Thyroid gland (tissue), 4 donors: Measurements from ENCODE around the gene PRKAB2. TPM values are rescaled to one million over a fixed set of nuclear protein-coding genes. Genes with fewer than 3 reads are reported as not detected.
"Not testable (repeated sequence)": the region's sequence is repeated elsewhere in the genome, so short reads cannot be mapped to it uniquely, and the experiment has no call there.

ENCODE experiments used
- DNase-seq, 2 donors: peaks; one replicate each; pipeline ENCODE4 v3.0.0-alpha.2; 2019
- H3K27ac ChIP-seq, 3 donors: fragments of 200-600 bp; sonication (generic); 1 replicate in 2 of 3; 2 replicates in 1 of 3; pipeline ENCODE4 v1.5.1; 2016 to 2019; ENCODE audit warnings: mild to moderate bottlenecking in 1 of 3, moderate library complexity in 1 of 3
- H3K27me3 ChIP-seq: fragments of 200-600 bp; sonication (generic); one replicate; pipeline ENCODE4 v1.5.1; 2019
- H3K36me3 ChIP-seq, 2 donors: fragments of 200-600 bp; sonication (generic); one replicate each; pipeline ENCODE4 v1.5.1; 2016 to 2019
- H3K4me1 ChIP-seq, 2 donors: fragments of 200-600 bp; sonication (generic); one replicate each; pipeline ENCODE4 v1.5.1; 2017 to 2019
- H3K4me3 ChIP-seq, 3 donors: fragments of 200-600 bp; sonication (generic); replicated peaks in 1 of 3; 1 replicate in 2 of 3; 2 replicates in 1 of 3; pipeline ENCODE4 v1.5.1; 2016; ENCODE audit warnings: mild to moderate bottlenecking in 1 of 3
- H3K9me3 ChIP-seq: fragments of 200-600 bp; sonication (generic); one replicate; pipeline ENCODE4 v1.5.1; 2017
- CTCF ChIP-seq, 6 experiments: fragments of 200-600 bp in 3 of 6; fragments of 450-650 bp in 3 of 6; sonication (generic) in 3 of 6; IDR thresholded peaks; one replicate each; pipeline ENCODE4 v1.5.1; 2016 to 2019; ENCODE audit warnings: antibody characterized with exemption in 6 of 6, mild to moderate bottlenecking in 2 of 6, inconsistent platforms in 1 of 6, moderate library complexity in 1 of 6
- POLR2A ChIP-seq, 2 donors: fragments of 450-650 bp; IDR thresholded peaks; one replicate each; pipeline ENCODE4 v1.6.1; 2017; ENCODE audit warnings: antibody characterized with exemption in 2 of 2, mild to moderate bottlenecking in 2 of 2, moderate library complexity in 1 of 2
- WGBS, 2 donors: methylation state at CpG; one replicate each; pipeline ENCODE4 v1.1.5; 2017; 5-methylcytosine and 5-hydroxymethylcytosine counted together
- intact Hi-C: fragments of 100-400 bp; cut with DNase I; formaldehyde crosslinking; loops from one replicate; pipeline ENCODE4 v1.15.1; 2023
- total RNA-seq, 4 donors: library from RNA; depleted of rRNA; stranded (reverse); fragments of >200 nt; gene quantifications; one replicate each; pipeline ENCODE4 v1.2.3, GENCODE V29; 2016

The PRKAB2 gene
- total RNA-seq, 4 donors from 2014 or later, result 9.9 to 13.7 (median 12.8) TPM

- DNase-seq, result no peak
- no peaks in the 10 kb centered on the region for H3K36me3 ChIP-seq
- intact Hi-C loops, result no loop called here
- no peaks in the 10 kb centered on the region for H3K4me1 ChIP-seq
- TF ChIP-seq POLR2A (IDR thresholded peaks at IDR 0.05) (no peak), CTCF (IDR thresholded peaks at IDR 0.05) (no peak)
- WGBS, 2 donors, result 89 to 95% methylated on average over 1 of the region's 1 CpG
- H3K27ac ChIP-seq, result no peak overlapping the region
- no peak overlapping the region for H3K4me3 ChIP-seq
- H3K9me3 ChIP-seq, result no peaks in the 10 kb centered on the region
- no peaks in the 10 kb centered on the region for H3K27me3 ChIP-seq
Observed at GRCh38 chr1:147110434-147110833, 61.8 kb downstream of the PRKAB2 start.

- intact Hi-C loops, result no loop called here
- WGBS, 2 donors, result 24 to 42% methylated on average over 4 of the region's 4 CpGs
- TF ChIP-seq CTCF (IDR thresholded peaks at IDR 0.05) (no peak), POLR2A (IDR thresholded peaks at IDR 0.05) (no peak)
- Histone ChIP-seq H3K36me3 (no peaks in the 10 kb centered on the region), H3K9me3 (no peaks in the 10 kb centered on the region), H3K27ac (no peak overlapping the region), H3K27me3 (no peaks in the 10 kb centered on the region), H3K4me1 (no peaks in the 10 kb centered on the region), H3K4me3 (no peak overlapping the region)
- DNase-seq, result peak in 1 of 2 donors; percentile 9
Observed at GRCh38 chr1:147109762-147110161, 62.5 kb downstream of the PRKAB2 start.

- 84 to 100% methylated on average over 1 of the region's 1 CpG for WGBS, 2 donors
- TF ChIP-seq CTCF (IDR thresholded peaks at IDR 0.05), result no peak
- no peak for TF ChIP-seq POLR2A (IDR thresholded peaks at IDR 0.05)
- H3K4me1 ChIP-seq, result no peaks in the 10 kb centered on the region
- H3K36me3 ChIP-seq, result no peaks in the 10 kb centered on the region
- no peaks in the 10 kb centered on the region for H3K27me3 ChIP-seq
- H3K9me3 ChIP-seq, result no peaks in the 10 kb centered on the region
- intact Hi-C loops, result no loop called here
- no peak for DNase-seq
- no peak overlapping the region for H3K27ac ChIP-seq
- H3K4me3 ChIP-seq, result no peak overlapping the region
Observed at GRCh38 chr1:147109041-147109440, 63.2 kb downstream of the PRKAB2 start.

GRCh38 chr1:147106407-147106881, 65.8 kb downstream of the PRKAB2 start:
- DNase-seq, H3K27ac ChIP-seq, H3K4me1 ChIP-seq, H3K36me3 ChIP-seq, H3K4me3 ChIP-seq, intact Hi-C loops, H3K9me3 ChIP-seq, H3K27me3 ChIP-seq: not testable (repeated sequence)
- WGBS, 2 donors, result 60 to 61% methylated on average over 9 of the region's 9 CpGs

GRCh38 chr1:147105909-147106308, 66.4 kb downstream of the PRKAB2 start:
- intact Hi-C loops, result no loop called here
- Histone ChIP-seq H3K27ac (no peak overlapping the region), H3K27me3 (no peaks in the 10 kb centered on the region), H3K9me3 (no peaks in the 10 kb centered on the region), H3K4me1 (no peaks in the 10 kb centered on the region), H3K36me3 (no peaks in the 10 kb centered on the region), H3K4me3 (no peak overlapping the region)
- DNase-seq, result no peak
- WGBS, 2 donors, result 67 to 73% methylated on average over 8 of the region's 8 CpGs
- TF ChIP-seq POLR2A (IDR thresholded peaks at IDR 0.05), result no peak
- no peak for TF ChIP-seq CTCF (IDR thresholded peaks at IDR 0.05)

Other genes starting within 250 kb of the PRKAB2 start
- gene NBPF12, start 234.1 kb downstream of the PRKAB2 start, total RNA-seq, result 10 to 100 TPM; 15.9 to 23.5 (median 21.6) TPM
- 1 to 10 TPM; 1.7 to 9.1 (median 3.3) TPM for gene FMO5, start 52.9 kb upstream of the PRKAB2 start, total RNA-seq
- gene CHD1L, start 70.2 kb upstream of the PRKAB2 start, total RNA-seq, result 10 to 100 TPM; 16.5 to 22.2 (median 17.3) TPM